KMS-11 (cell line): ENCODE results near the gene SETD4.

Experiments
- H2AFZ ChIP-seq: fragments of 200-600 bp; sonication (generic); 2 replicates; pipeline ENCODE4 v1.6.1; 2016; ENCODE audit warnings: antibody characterized with exemption, mixed run types, low read depth
- H3K27ac ChIP-seq: fragments of 200-600 bp; sonication (generic); 2 replicates; pipeline ENCODE4 v1.6.1; 2016; ENCODE audit warnings: mild to moderate bottlenecking, mixed run types
- H3K27me3 ChIP-seq: fragments of 200-600 bp; sonication (generic); 2 replicates; pipeline ENCODE4 v1.6.1; 2017; ENCODE audit warnings: mild to moderate bottlenecking, low read depth, mixed run types, moderate library complexity; ENCODE audit not compliant: insufficient read depth
- H3K36me3 ChIP-seq: fragments of 200-600 bp; sonication (generic); 2 replicates; pipeline ENCODE4 v1.6.1; 2017; ENCODE audit warnings: mild to moderate bottlenecking, mixed run types; ENCODE audit not compliant: insufficient read depth
- H3K4me1 ChIP-seq: fragments of 200-600 bp; sonication (generic); 2 replicates; pipeline ENCODE4 v1.6.1; 2016; ENCODE audit warnings: mild to moderate bottlenecking, low read depth, mixed run types; ENCODE audit not compliant: poor library complexity, severe bottlenecking
- H3K4me2 ChIP-seq: fragments of 200-600 bp; sonication (generic); 2 replicates; pipeline ENCODE4 v1.7.0; 2016; ENCODE audit warnings: mild to moderate bottlenecking, mixed run types
- H3K4me3 ChIP-seq: fragments of 200-600 bp; sonication (generic); IDR thresholded peaks from 2 replicates; pipeline ENCODE4 v1.6.1; 2017; ENCODE audit warnings: low read depth, low read length, mixed read lengths; ENCODE audit not compliant: insufficient read depth
- H3K79me2 ChIP-seq: fragments of 200-600 bp; sonication (generic); 2 replicates; pipeline ENCODE4 v1.6.1; 2016; ENCODE audit warnings: low read depth, mixed run types; ENCODE audit not compliant: insufficient read depth
- H3K9ac ChIP-seq: fragments of 200-600 bp; sonication (generic); 2 replicates; pipeline ENCODE4 v1.6.1; 2016; ENCODE audit warnings: mild to moderate bottlenecking, mixed run types
- H4K20me1 ChIP-seq: fragments of 200-600 bp; sonication (generic); 2 replicates; pipeline ENCODE4 v1.6.1; 2016; ENCODE audit warnings: mild to moderate bottlenecking, mixed run types; ENCODE audit not compliant: insufficient read depth
- CTCF ChIP-seq: fragments of 200-600 bp; sonication (generic); conservative IDR thresholded peaks from 2 replicates; pipeline ENCODE4 v1.6.1; 2017; ENCODE audit warnings: low read depth, mild to moderate bottlenecking, antibody characterized with exemption, low read length, moderate library complexity, mixed read lengths

SETD4 gene

GRCh38 chr21:36089946-36090345 lies 29.6 kb upstream of the SETD4 start:
- H3K27me3 ChIP-seq, result no peaks in the 10 kb centered on the region
- no peak overlapping the region for H3K4me3 ChIP-seq
- no peak overlapping the region for H3K4me2 ChIP-seq
- TF ChIP-seq CTCF, result no peak
- no peak overlapping the region for H2AFZ ChIP-seq
- no peak overlapping the region for H3K27ac ChIP-seq
- H4K20me1 ChIP-seq, result no peaks in the 10 kb centered on the region
- H3K9ac ChIP-seq, result no peak overlapping the region
- H3K79me2 ChIP-seq, result no peaks in the 10 kb centered on the region
- no peaks in the 10 kb centered on the region for H3K4me1 ChIP-seq
- H3K36me3 ChIP-seq, result no peaks in the 10 kb centered on the region

GRCh38 chr21:36087362-36088138 lies 27.2 kb upstream of the SETD4 start:
- no peaks in the 10 kb centered on the region for H3K79me2 ChIP-seq
- H3K27ac ChIP-seq, result no peak overlapping the region
- H3K4me2 ChIP-seq, result no peak overlapping the region
- no peaks in the 10 kb centered on the region for H3K27me3 ChIP-seq
- H2AFZ ChIP-seq, result no peak overlapping the region
- no peaks in the 10 kb centered on the region for H3K36me3 ChIP-seq
- no peaks in the 10 kb centered on the region for H4K20me1 ChIP-seq
- no peaks in the 10 kb centered on the region for H3K4me1 ChIP-seq
- H3K9ac ChIP-seq, result no peak overlapping the region
- no peak overlapping the region for H3K4me3 ChIP-seq
- TF ChIP-seq CTCF, result no peak

GRCh38 chr21:36082237-36082664 lies 21.9 kb upstream of the SETD4 start:
- no peaks in the 10 kb centered on the region for H3K36me3 ChIP-seq
- H4K20me1 ChIP-seq, result no peaks in the 10 kb centered on the region
- H3K9ac ChIP-seq, result no peak overlapping the region
- no peak overlapping the region for H2AFZ ChIP-seq
- H3K27me3 ChIP-seq, result no peaks in the 10 kb centered on the region
- H3K4me2 ChIP-seq, result no peak overlapping the region
- H3K79me2 ChIP-seq, result no peaks in the 10 kb centered on the region
- no peak overlapping the region for H3K4me3 ChIP-seq
- H3K27ac ChIP-seq, result no peak overlapping the region
- TF ChIP-seq CTCF, result no peak
- peaks cover 8% of the 10 kb centered on the region for H3K4me1 ChIP-seq

- Histone ChIP-seq H3K27ac (no peak overlapping the region), H3K27me3 (no peaks in the 10 kb centered on the region), H3K9ac (no peak overlapping the region), H3K4me3 (no peak overlapping the region), H4K20me1 (no peaks in the 10 kb centered on the region), H3K36me3 (no peaks in the 10 kb centered on the region), H2AFZ (no peak overlapping the region), H3K79me2 (no peaks in the 10 kb centered on the region), H3K4me2 (no peak overlapping the region), H3K4me1 (peaks cover 20% of the 10 kb centered on the region)
- no peak for TF ChIP-seq CTCF
These were observed 20.1 kb upstream of the SETD4 start for GRCh38 chr21:36080386-36080785.
